ENCODE data around the gene ERGIC1. TPM values are rescaled to one million over a fixed set of nuclear protein-coding genes. Genes with fewer than 3 reads are reported as not detected.

Gene ERGIC1
- total and polyA plus RNA-seq, 2 experiments from 2014 or later = 25.2 to 92.2 TPM

GRCh38 chr5:172818081-172818480 is 16.0 kb upstream of the ERGIC1 start (continued):
- TF ChIP-seq ZNF462 (CRISPR knock-in tag; IDR thresholded peaks at IDR 0.05) (no peak), NANOG (IDR thresholded peaks at IDR 0.05; ENCODE audit: borderline replicate concordance) (no peak), ETS1 (IDR thresholded peaks at IDR 0.05) (no peak), JUNB (IDR thresholded peaks at IDR 0.05; ENCODE audit: unreplicated experiment) (no peak), REST (IDR thresholded peaks at IDR 0.05; ENCODE audit: unreplicated experiment) (no peak), ZNF114 (CRISPR knock-in tag; IDR thresholded peaks at IDR 0.05) (no peak), CREB1 (CRISPR knock-in tag; IDR thresholded peaks at IDR 0.05; ENCODE audit: low read depth) (no peak)
